ENCODE measurements around the gene WFS1. TPM values are rescaled to one million over a fixed set of nuclear protein-coding genes. Genes with fewer than 3 reads are reported as not detected.

WFS1 gene
- total RNA-seq, 1 experiment from 2014 or later: 21.5 TPM

DNA sequence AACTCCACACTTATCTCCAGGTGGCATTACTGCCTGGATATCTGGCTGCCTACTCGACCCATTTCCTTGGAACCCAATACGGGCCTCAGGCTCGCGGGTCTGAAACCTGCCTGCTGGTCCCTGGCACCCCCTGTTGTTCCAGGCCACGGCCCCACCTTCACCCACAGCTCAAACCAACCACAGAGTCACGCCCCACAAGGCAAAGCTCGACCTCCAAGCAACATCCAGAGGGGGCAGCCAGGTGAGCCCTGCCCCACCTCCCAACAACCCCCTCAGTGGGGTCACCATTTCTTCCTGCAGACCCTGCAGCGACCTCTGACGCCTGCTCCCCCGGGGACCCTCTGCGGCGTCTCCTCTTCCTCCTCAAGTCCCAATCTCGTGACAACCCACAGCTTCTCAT lies 76.2 kb downstream of the WFS1 start:
- no peaks in the 10 kb centered on the region for H3K36me3 ChIP-seq (ENCODE audit: control insufficient read depth in 1 of 2, insufficient read depth in 2 of 2, low read length in 2 of 2)
- intact Hi-C loops (cut with micrococcal nuclease): no loop called here
- no peak for DNase-seq (ENCODE audit: low read depth, low spot score)
- H3K9me3 ChIP-seq (ENCODE audit: control insufficient read depth in 1 of 2, insufficient read depth in 1 of 2, low read depth in 1 of 2, low read length in 2 of 2): no peaks in the 10 kb centered on the region
- ATAC-seq: no peak
- no peak for TF ChIP-seq ZNF274 (IDR thresholded peaks at IDR 0.05; ENCODE audit: low read depth, low read length)
- no peak for TF ChIP-seq EZH2 (IDR thresholded peaks at IDR 0.05)
- no peak for TF ChIP-seq YY1 (IDR thresholded peaks at IDR 0.05; ENCODE audit: extremely low read depth, insufficient replicate concordance, low read depth, low read length)
- TF ChIP-seq POLR2AphosphoS5 (IDR thresholded peaks at IDR 0.05; ENCODE audit: low read depth, low read length): no peak
- TF ChIP-seq JUND (IDR thresholded peaks at IDR 0.05): no peak
- no peak for TF ChIP-seq ELF1 (IDR thresholded peaks at IDR 0.05; ENCODE audit: borderline replicate concordance, low read depth)
- peaks cover 16 to 24% of the 10 kb centered on the region in 2 experiments for H3K4me1 ChIP-seq (ENCODE audit: control insufficient read depth in 1 of 2, insufficient read depth in 2 of 2, low read length in 2 of 2)
- no peaks in the 10 kb centered on the region for H3K79me2 ChIP-seq (ENCODE audit: insufficient read depth, low read length)
- no peaks in the 10 kb centered on the region for H3K27me3 ChIP-seq (ENCODE audit: insufficient read depth, low read length)
- no peak overlapping the region for H3K4me2 ChIP-seq (ENCODE audit: low read length)
- H3K27ac ChIP-seq (ENCODE audit: low read depth, low read length): no peak overlapping the region
- H2AFZ ChIP-seq (ENCODE audit: low read depth, low read length, poor library complexity, severe bottlenecking): no peak overlapping the region
- no peaks in the 10 kb centered on the region for H3K9me2 ChIP-seq (ENCODE audit: insufficient read depth)
- BruUV-seq (replicated peaks): no TSS peak
- no peak overlapping the region for H3K9ac ChIP-seq (ENCODE audit: low read length)
- CTCF ChIA-PET: interaction anchor here (1.5 kb wide), 1 partner anchor 18 kb away, joined by 3 read pairs; no protein-coding TSS in a partner anchor
- POLR2A ChIA-PET: no interaction called here
- no peak overlapping the region for H3K4me3 ChIP-seq (replicated peaks in 1 of 2; ENCODE audit: low read depth in 1 of 2, low read length in 2 of 2)
- H4K20me1 ChIP-seq (ENCODE audit: insufficient read depth): no peaks in the 10 kb centered on the region
- RAD21 ChIA-PET (ENCODE audit: low non-redundant PET in 1 of 2, low total read pairs in 2 of 2, uncharacterized antibody in 2 of 2, unreplicated experiment in 2 of 2): no interaction called here

DNA sequence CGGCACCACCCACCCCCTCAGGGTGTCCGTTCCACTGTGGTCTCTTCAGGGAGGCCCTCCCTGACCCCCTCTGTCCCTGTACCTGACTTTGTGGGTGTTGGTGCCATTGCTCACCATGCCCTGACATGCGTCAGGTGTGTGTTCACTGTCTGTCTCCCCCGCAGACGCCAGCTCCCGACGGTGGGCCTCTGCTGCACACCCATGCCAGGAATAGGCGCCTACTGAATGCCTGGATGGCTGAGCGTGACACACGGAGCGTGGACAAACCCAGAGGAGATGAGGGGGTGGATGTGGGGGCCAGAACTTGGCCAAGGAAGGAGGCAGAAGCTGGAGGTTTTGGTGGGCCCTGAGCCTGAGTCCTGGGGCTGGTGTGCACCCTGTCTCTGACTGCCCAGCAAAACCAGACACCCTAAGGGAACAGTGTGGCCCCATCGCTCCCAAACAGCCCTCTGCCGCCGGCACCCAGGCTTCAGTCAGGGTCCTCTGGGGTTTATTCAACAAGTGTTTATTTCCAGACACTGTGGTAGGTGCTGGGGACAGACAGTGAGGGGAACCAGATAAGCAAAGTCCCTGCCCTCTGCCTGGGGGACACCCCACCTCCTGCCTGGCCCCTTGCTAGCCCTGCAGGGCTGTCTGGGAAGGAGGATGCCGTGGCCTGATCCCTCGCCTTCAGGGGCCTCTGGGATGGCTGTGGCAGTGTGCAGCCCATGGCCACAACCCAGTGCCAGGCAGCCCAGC lies 76.9 kb downstream of the WFS1 start:
- ATAC-seq (no peak), DNase-seq (ENCODE audit: low read depth, low spot score) (no peak)
- H3K9me3 ChIP-seq (ENCODE audit: control insufficient read depth in 1 of 2, insufficient read depth in 1 of 2, low read depth in 1 of 2, low read length in 2 of 2): no peaks in the 10 kb centered on the region
- no peak overlapping the region for H3K4me3 ChIP-seq (replicated peaks in 1 of 2; ENCODE audit: low read depth in 1 of 2, low read length in 2 of 2)
- H3K4me1 ChIP-seq (ENCODE audit: control insufficient read depth in 1 of 2, insufficient read depth in 2 of 2, low read length in 2 of 2): peaks cover 16 to 24% of the 10 kb centered on the region in 2 experiments
- H2AFZ ChIP-seq (ENCODE audit: low read depth, low read length, poor library complexity, severe bottlenecking): no peak overlapping the region
- no peak overlapping the region for H3K4me2 ChIP-seq (ENCODE audit: low read length)
- no peaks in the 10 kb centered on the region for H3K27me3 ChIP-seq (ENCODE audit: insufficient read depth, low read length)
- H3K9ac ChIP-seq (ENCODE audit: low read length): no peak overlapping the region
- no peaks in the 10 kb centered on the region for H3K9me2 ChIP-seq (ENCODE audit: insufficient read depth)
- ChIA-PET POLR2A (no interaction called here), CTCF (interaction anchor here (1.5 kb wide), 1 partner anchor 19 kb away, joined by 3 read pairs; no protein-coding TSS in a partner anchor), RAD21 (ENCODE audit: low non-redundant PET in 1 of 2, low total read pairs in 2 of 2, uncharacterized antibody in 2 of 2, unreplicated experiment in 2 of 2) (no interaction called here)
- H3K27ac ChIP-seq (ENCODE audit: low read depth, low read length): no peak overlapping the region
- H4K20me1 ChIP-seq (ENCODE audit: insufficient read depth): no peaks in the 10 kb centered on the region
- intact Hi-C loops (cut with micrococcal nuclease): no loop called here
- BruUV-seq (replicated peaks): no TSS peak
- TF ChIP-seq JUND (IDR thresholded peaks at IDR 0.05): no peak
- TF ChIP-seq EGR1 (IDR thresholded peaks at IDR 0.05; ENCODE audit: low read depth): no peak
- no peak for TF ChIP-seq EZH2 (IDR thresholded peaks at IDR 0.05)
- TF ChIP-seq, protein P1, sequence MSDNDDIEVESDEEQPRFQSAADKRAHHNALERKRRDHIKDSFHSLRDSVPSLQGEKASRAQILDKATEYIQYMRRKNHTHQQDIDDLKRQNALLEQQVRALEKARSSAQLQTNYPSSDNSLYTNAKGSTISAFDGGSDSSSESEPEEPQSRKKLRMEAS (IDR thresholded peaks at IDR 0.05): no peak
- no peaks in the 10 kb centered on the region for H3K36me3 ChIP-seq (ENCODE audit: control insufficient read depth in 1 of 2, insufficient read depth in 2 of 2, low read length in 2 of 2)
- no peaks in the 10 kb centered on the region for H3K79me2 ChIP-seq (ENCODE audit: insufficient read depth, low read length)

All from HCT116 (cell line).